Activated naive CD4-positive, alpha-beta T cell treated with anti-CD3 and anti-CD28 coated beads, Interleukin-2, amount 10 ng/mL, durations not matched to agents 7 days and 5 days (primary cell): ENCODE data around the gene FAM9C.

ENCODE experiments used
- CTCF ChIA-PET: fragments of 350-600 bp; sonication (Branson Sonifier 250); formaldehyde crosslinking; loops from one replicate; lab custom pipeline; 2021; ENCODE audit warnings: antibody characterized with exemption; lab: Charles Lee
- DNase-seq: peaks from one replicate; pipeline ENCODE4 v3.0.0-alpha.2; 2020
- H3K27ac Mint-ChIP-seq: one replicate; pipeline ENCODE4 v1.8.0; 2021; ENCODE audit warnings: mild to moderate bottlenecking, moderate library complexity, mixed read lengths
- H3K27me3 Mint-ChIP-seq: one replicate; pipeline ENCODE4 v1.8.0; 2021; ENCODE audit warnings: mild to moderate bottlenecking, mixed read lengths
- H3K36me3 Mint-ChIP-seq: one replicate; pipeline ENCODE4 v1.8.0; 2021; ENCODE audit warnings: mixed read lengths
- H3K4me1 Mint-ChIP-seq: one replicate; pipeline ENCODE4 v1.8.0; 2021; ENCODE audit warnings: mixed read lengths
- H3K4me3 Mint-ChIP-seq: one replicate; pipeline ENCODE4 v1.8.0; 2021; ENCODE audit warnings: mild to moderate bottlenecking, moderate library complexity, mixed read lengths
- H3K9me3 Mint-ChIP-seq: one replicate; pipeline ENCODE4 v1.8.0; 2021; ENCODE audit warnings: mixed read lengths

FAM9C gene

DNA sequence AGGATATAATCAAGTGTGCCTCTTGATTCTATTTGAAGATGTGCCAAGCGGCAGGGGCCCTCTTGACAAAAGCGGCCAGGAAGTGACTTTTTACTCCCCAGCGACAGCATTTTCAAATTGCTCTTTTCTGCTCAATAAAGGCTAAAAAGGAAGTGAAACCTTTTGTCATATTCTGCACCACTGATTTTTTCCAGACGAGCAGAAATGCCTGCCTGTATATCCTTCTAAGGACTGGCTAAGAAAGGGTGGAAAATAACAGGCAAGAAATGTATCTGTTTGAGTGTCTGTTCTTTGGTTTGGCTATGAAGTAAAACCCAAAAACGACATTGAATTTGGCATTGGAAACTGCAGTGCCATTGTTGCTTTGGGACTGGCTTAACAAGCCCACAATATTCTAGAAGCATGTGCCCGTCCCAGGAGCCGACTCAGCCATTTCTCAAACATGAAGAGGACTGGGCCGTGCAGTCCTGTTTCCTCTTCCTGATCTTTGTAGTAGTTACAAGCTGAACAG is 44.1 kb downstream of the FAM9C start:
- peaks cover 3% of the 10 kb centered on the region for H3K9me3 Mint-ChIP-seq
- peak; percentile 55 for DNase-seq
- CTCF ChIA-PET, result interaction anchor here (1.7 to 3.9 kb wide), 3 partner anchors 22 to 92 kb away, joined by 4 to 14 read pairs (median 4); no protein-coding TSS in a partner anchor
- peak overlapping the region; percentile 70 for H3K4me3 Mint-ChIP-seq
- H3K27ac Mint-ChIP-seq, result peak overlapping the region; percentile 98
- peaks cover 84% of the 10 kb centered on the region for H3K4me1 Mint-ChIP-seq
- peaks cover 7% of the 10 kb centered on the region for H3K36me3 Mint-ChIP-seq
- no peaks in the 10 kb centered on the region for H3K27me3 Mint-ChIP-seq

DNA sequence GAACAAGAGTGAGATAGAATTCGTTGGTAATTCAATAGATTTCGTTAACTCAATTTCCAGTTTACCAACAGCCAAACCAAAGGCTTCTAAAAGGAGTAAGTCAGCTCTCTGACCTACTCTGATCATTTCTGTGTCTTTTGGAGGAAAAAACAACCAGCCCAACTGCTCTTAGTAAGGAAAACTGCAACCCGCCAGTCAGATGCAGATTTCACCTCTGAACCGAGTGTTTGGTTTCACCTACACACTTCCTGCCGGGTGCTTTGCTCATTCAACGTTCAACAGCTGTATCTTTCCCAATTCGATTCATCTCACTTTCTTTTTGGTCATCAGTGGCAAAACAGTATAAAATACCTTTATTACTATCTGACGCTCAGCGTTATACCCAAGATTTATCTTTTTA is 45.0 kb downstream of the FAM9C start:
- Mint-ChIP-seq H3K9me3 (peaks cover 4% of the 10 kb centered on the region), H3K27ac (peak overlapping the region; percentile 98), H3K27me3 (no peaks in the 10 kb centered on the region), H3K4me3 (peak overlapping the region; percentile 70), H3K4me1 (peaks cover 77% of the 10 kb centered on the region), H3K36me3 (peaks cover 7% of the 10 kb centered on the region)
- CTCF ChIA-PET, result interaction anchor here (1.0 to 3.9 kb wide), 6 partner anchors 13 to 93 kb away, joined by 3 to 14 read pairs (median 5); no protein-coding TSS in a partner anchor
- DNase-seq, result peak; percentile 67

DNA sequence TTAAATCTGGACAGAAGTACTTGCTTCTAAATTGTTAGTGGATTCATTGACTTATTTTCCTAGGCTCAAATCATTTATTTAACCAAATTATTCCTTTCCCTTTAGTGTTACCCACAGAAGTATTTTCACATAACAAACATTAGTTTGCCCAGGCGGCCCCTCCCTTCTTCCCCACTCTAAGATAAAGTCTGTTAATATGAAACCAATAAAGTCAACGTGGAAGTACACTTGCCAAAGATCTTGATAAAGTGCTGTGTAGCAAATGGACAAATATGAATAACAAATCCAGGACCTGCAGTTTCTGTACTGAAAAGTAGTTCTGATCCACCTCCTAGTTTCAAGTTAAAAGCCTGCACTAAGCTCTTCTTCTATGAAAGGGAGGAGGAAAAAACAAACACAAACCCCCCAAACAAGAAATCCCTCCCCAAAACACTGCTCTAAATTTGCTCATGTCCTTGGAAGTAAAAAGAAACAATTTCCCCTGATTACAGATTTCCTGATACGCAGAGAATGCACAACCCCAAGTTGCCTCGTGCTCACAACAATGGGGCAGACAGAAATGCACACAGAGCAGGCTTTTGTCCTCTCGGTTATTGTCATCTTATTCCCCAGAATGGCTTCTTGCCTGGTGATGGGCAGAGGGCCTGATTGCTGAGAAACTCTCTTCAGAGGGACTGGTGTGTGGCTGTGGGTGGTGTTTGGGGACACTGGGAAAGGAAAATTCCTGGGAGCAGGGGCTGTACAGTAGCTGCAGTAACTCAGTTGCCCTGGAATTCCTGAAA is 46.3 kb downstream of the FAM9C start:
- Mint-ChIP-seq H3K36me3 (peaks cover 8% of the 10 kb centered on the region), H3K4me1 (peaks cover 72% of the 10 kb centered on the region), H3K27ac (peak overlapping the region; percentile 97), H3K27me3 (no peaks in the 10 kb centered on the region), H3K4me3 (peak overlapping the region; percentile 47), H3K9me3 (peaks cover 4% of the 10 kb centered on the region)
- DNase-seq, result no peak
- CTCF ChIA-PET, result interaction anchor here (0.8 to 3.1 kb wide), 5 partner anchors 10 to 93 kb away, joined by 3 to 9 read pairs (median 4); no protein-coding TSS in a partner anchor

DNA sequence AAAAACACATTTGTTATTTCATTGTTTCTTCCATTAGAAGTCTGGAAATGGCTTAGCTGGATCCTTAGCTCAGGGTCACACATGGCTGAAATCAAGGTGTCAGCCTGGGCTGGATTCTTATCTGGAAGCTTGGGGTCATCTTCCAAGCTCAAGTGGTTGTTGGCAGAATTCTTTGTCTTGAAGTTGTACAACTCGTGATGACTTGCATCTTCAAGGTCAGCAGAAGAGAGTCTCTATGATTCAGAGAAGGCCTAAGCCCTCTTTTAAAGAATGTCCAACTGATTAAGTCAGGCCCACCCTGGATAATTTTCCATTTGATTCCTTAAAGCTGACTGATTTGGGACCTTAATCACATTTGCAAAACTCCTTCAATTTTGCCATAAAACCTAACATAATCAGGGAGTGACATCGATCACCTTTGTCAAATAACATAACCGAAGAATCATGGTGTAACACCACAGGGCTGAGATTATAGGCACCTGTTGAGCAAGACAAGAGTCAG is 47.4 kb downstream of the FAM9C start:
- DNase-seq, result no peak
- CTCF ChIA-PET, result interaction anchor here (1.0 to 3.1 kb wide), 3 partner anchors 9 to 94 kb away, joined by 3 to 9 read pairs (median 4); no protein-coding TSS in a partner anchor
- peaks cover 8% of the 10 kb centered on the region for H3K36me3 Mint-ChIP-seq
- peaks cover 63% of the 10 kb centered on the region for H3K4me1 Mint-ChIP-seq
- H3K9me3 Mint-ChIP-seq, result peaks cover 4% of the 10 kb centered on the region
- no peaks in the 10 kb centered on the region for H3K27me3 Mint-ChIP-seq
- H3K4me3 Mint-ChIP-seq, result no peak overlapping the region
- H3K27ac Mint-ChIP-seq, result peak overlapping the region; percentile 60

DNA sequence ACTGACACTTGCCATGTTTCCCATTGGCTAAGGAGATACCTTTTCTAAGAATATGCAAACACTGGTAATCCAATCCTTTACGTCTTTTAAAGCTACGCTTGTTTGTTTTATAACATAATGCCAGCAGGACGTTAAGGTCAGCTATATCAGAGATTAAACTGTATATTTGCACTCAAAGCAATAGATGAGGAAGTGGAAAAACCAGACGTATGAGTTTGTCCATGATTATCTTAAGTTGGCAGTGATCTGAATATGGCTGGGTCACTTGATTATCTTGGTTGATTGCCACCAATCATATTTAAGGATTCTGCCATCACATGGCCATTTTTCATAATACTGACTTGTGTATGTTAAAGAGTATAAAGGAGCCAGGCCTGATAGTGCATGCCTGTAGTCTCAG is 50.1 kb downstream of the FAM9C start:
- no peak for DNase-seq
- H3K4me3 Mint-ChIP-seq, result no peak overlapping the region
- peaks cover 10% of the 10 kb centered on the region for H3K36me3 Mint-ChIP-seq
- no peak overlapping the region for H3K27ac Mint-ChIP-seq
- CTCF ChIA-PET, result no interaction called here
- no peaks in the 10 kb centered on the region for H3K27me3 Mint-ChIP-seq
- peaks cover 54% of the 10 kb centered on the region for H3K4me1 Mint-ChIP-seq
- H3K9me3 Mint-ChIP-seq, result peaks cover 4% of the 10 kb centered on the region

DNA sequence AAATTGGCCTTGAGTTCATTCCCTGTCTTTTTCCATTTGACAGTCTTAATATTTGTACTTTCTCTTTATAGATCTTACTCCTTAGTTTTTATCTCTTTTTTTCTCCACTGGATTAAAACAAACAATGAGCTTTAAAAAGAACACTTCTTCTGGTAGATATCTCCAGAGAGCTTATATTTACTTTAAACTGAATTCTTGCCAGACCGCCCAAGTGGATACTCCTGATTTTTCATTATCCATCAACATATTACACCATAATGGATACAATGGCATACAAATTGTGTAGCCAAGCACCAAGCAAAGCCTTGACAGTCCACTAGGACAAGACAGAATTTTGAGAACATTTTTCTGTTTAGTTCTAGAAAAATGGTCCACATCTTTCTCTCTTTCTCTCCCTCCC is 50.6 kb downstream of the FAM9C start:
- Mint-ChIP-seq H3K4me3 (no peak overlapping the region), H3K27ac (no peak overlapping the region), H3K27me3 (no peaks in the 10 kb centered on the region), H3K4me1 (peaks cover 55% of the 10 kb centered on the region), H3K36me3 (peaks cover 10% of the 10 kb centered on the region), H3K9me3 (peaks cover 4% of the 10 kb centered on the region)
- DNase-seq, result no peak
- CTCF ChIA-PET, result interaction anchor here (1.7 kb wide), 1 partner anchor 99 kb away, joined by 4 read pairs; no protein-coding TSS in a partner anchor

DNA sequence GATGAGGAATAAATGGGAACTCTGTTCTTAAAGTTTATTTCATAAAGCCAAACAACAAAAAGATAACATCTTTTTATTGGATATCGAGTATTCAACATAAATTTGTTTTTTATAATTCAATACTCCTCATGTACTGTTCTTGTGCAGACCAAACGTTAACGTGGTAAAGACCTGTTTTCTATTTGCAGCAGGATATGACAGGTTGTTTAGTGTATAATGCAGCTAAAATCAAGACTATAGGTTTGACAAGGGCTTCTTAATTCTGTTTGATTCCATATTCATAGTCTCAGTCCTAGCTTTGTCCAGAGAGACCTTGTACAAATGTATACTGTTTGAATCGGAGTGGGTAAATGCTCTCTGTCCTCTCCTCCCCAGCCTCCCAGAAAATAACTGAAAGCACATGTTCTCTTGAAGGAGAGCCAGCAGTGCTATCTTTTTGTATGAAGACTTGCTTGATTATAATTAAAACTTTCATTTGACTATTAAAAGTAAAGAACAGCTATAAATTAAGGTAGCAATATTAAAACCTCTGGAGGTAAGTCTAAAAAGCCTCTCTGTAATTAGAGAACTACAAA is 51.8 kb downstream of the FAM9C start:
- no peak for DNase-seq
- Mint-ChIP-seq H3K4me1 (peaks cover 53% of the 10 kb centered on the region), H3K4me3 (no peak overlapping the region), H3K27me3 (no peaks in the 10 kb centered on the region), H3K27ac (no peak overlapping the region), H3K9me3 (peaks cover 4% of the 10 kb centered on the region), H3K36me3 (peaks cover 10% of the 10 kb centered on the region)
- CTCF ChIA-PET, result interaction anchor here (1.7 kb wide), 1 partner anchor 100 kb away, joined by 4 read pairs; no protein-coding TSS in a partner anchor

DNA sequence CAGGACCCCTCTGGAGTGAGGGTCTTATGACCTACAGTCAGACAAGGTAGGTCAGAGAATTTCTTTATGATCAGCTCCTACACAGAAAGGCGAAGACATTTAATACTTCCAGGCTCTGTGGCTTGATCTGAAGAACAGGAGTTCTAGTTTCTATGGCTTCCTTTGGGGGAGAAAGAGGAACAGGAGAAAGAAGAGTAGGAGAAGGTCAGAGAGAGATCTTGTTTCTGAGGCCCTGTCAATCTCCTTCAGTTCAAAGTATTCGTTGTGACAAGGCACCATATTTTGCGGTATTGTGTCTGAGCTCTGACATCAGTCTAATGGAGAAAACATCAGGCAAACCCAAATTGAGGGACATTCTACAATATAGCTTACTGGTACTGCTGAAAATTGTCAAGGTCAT is 52.8 kb downstream of the FAM9C start:
- DNase-seq, result no peak
- peaks cover 51% of the 10 kb centered on the region for H3K4me1 Mint-ChIP-seq
- H3K36me3 Mint-ChIP-seq, result peaks cover 15% of the 10 kb centered on the region
- CTCF ChIA-PET, result no interaction called here
- peaks cover 5% of the 10 kb centered on the region for H3K9me3 Mint-ChIP-seq
- H3K27ac Mint-ChIP-seq, result no peak overlapping the region
- no peaks in the 10 kb centered on the region for H3K27me3 Mint-ChIP-seq
- H3K4me3 Mint-ChIP-seq, result no peak overlapping the region

DNA sequence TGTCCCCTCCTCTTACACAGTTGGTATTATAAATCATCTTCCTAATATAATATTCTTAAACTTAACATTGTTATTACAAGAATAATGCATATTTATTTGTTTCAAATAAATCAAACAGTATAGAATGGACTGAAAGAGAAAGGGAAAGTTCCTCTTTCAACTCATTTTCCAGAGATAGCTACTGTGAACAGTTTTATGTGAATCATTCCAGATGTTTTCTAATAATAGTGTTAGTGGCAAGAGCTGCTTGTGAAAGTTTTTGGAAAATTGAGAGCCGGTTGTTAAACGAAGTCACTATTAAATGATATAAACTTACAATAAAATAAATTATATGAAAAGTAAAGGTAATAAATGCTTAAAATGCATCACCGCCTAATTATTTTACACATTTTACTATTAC is 55.0 kb downstream of the FAM9C start:
- CTCF ChIA-PET, result no interaction called here
- no peaks in the 10 kb centered on the region for H3K27me3 Mint-ChIP-seq
- peaks cover 15% of the 10 kb centered on the region for H3K36me3 Mint-ChIP-seq
- H3K9me3 Mint-ChIP-seq, result peaks cover 4% of the 10 kb centered on the region
- DNase-seq, result no peak
- H3K4me1 Mint-ChIP-seq, result peaks cover 59% of the 10 kb centered on the region
- H3K27ac Mint-ChIP-seq, result no peak overlapping the region
- no peak overlapping the region for H3K4me3 Mint-ChIP-seq

DNA sequence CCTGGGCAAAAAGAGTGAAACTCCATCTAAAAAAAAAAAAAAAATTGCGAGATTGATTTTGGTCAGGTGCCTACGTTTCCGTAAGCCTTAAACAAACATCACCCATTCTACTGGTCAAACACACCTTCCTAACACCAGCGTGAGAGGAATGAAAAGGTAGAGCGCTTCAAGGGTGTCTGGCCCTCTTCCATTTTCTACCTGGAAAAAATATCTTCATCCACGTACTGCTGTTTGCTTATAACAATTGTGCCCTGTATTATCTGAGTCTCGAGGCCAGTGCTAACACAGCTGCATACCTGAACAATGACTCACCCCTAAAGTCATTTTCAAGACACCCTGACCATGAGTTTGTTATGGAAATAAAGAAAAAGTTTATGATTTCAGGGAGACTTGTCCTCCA is 55.6 kb downstream of the FAM9C start:
- H3K36me3 Mint-ChIP-seq, result peaks cover 14% of the 10 kb centered on the region
- H3K27ac Mint-ChIP-seq, result no peak overlapping the region
- no peaks in the 10 kb centered on the region for H3K27me3 Mint-ChIP-seq
- H3K9me3 Mint-ChIP-seq, result peaks cover 4% of the 10 kb centered on the region
- DNase-seq, result no peak
- H3K4me1 Mint-ChIP-seq, result peaks cover 65% of the 10 kb centered on the region
- CTCF ChIA-PET, result interaction anchor here (1.4 kb wide), 1 partner anchor 8 kb away, joined by 3 read pairs; no protein-coding TSS in a partner anchor
- no peak overlapping the region for H3K4me3 Mint-ChIP-seq

DNA sequence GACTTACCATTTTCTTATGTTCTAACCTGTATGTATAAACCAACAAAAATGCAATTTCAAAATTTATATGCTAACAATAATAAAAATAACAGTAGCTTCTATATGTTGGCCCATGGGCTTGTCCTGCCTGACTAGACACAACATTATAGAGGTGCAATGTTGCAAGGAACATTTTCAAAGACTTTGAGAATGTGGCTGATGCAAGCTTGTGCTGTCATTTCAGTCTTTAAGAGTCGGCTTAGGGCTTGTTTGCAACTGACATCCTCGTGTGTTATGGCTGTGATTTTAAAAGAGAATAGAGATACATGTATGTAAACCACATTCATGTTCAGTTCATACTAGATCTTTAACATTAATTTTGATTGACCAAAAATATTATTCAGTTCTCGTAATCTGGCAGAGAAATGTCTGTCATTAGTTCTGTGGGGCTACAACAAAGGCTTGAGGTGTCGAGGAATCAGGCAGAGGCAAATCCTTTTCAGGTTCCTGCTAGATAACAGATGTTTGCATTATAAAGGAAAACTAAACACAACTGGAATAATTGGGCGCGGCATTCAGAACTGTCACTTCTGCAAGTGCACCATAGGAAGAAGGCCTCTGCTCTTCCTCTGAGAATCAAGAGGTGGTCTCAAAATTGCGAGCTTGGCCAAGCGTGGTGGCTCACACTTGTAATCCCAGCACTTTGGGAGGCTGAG is 56.4 kb downstream of the FAM9C start:
- Mint-ChIP-seq H3K36me3 (peaks cover 13% of the 10 kb centered on the region), H3K4me1 (peaks cover 71% of the 10 kb centered on the region), H3K27me3 (no peaks in the 10 kb centered on the region), H3K4me3 (no peak overlapping the region), H3K27ac (peak overlapping the region; percentile 75), H3K9me3 (peaks cover 4% of the 10 kb centered on the region)
- DNase-seq, result no peak
- CTCF ChIA-PET, result interaction anchor here (1.0 to 1.4 kb wide), 2 partner anchors 9 to 10 kb away, joined by 3 read pairs; no protein-coding TSS in a partner anchor

DNA sequence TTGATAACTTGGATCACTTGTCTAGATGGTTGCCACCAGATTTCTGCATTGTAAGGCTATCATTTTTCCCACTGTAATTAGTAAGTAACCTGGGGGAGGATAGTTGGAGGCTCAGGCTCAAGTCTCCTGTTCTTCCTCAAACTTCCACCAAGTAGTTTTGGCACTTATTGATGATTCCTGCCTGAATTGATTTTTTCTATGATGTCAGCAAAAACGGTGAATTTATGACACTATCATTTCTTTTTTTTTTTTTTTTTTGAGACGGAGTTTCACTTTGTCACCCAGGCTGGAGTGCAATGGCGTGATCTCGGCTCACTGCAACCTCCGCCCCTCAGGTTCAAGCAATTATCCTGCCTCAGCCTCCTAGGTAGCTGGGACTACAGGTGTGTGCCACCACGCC is 57.1 kb downstream of the FAM9C start:
- H3K4me1 Mint-ChIP-seq, result peaks cover 75% of the 10 kb centered on the region
- no peak for DNase-seq
- H3K27me3 Mint-ChIP-seq, result no peaks in the 10 kb centered on the region
- CTCF ChIA-PET, result interaction anchor here (1.0 to 1.4 kb wide), 2 partner anchors 10 to 11 kb away, joined by 3 read pairs; no protein-coding TSS in a partner anchor
- H3K36me3 Mint-ChIP-seq, result peaks cover 13% of the 10 kb centered on the region
- H3K9me3 Mint-ChIP-seq, result peaks cover 4% of the 10 kb centered on the region
- no peak overlapping the region for H3K4me3 Mint-ChIP-seq
- peak overlapping the region; percentile 75 for H3K27ac Mint-ChIP-seq

DNA sequence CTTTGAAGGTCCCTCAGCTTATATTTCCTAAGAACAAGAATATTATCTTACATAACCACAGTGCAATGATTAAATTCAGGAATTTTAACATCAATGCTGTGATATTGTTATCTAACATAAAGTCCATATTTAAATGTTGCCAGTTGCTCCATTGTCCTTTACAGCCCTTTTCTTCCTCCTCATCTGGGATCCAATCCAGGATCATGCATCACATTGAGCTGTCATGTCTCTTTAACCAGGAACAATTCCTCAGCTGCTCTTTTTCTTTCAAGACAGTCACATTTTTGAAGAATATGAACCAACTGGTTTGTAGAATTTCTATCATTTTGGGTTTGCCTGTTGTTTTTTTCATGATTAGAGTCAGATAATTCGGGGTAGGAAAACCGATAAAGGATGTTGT is 57.5 kb downstream of the FAM9C start:
- CTCF ChIA-PET, result interaction anchor here (0.8 to 1.3 kb wide), 4 partner anchors 12 to 501 kb away, joined by 3 to 4 read pairs (median 3); no protein-coding TSS in a partner anchor
- Mint-ChIP-seq H3K4me3 (peak overlapping the region; percentile 12), H3K36me3 (peaks cover 13% of the 10 kb centered on the region)

More for the DNA sequence above, 57.5 kb downstream of the FAM9C start:
- Mint-ChIP-seq H3K27ac (peak overlapping the region; percentile 100), H3K9me3 (peaks cover 4% of the 10 kb centered on the region), H3K4me1 (peaks cover 78% of the 10 kb centered on the region), H3K27me3 (no peaks in the 10 kb centered on the region)
- DNase-seq, result no peak
